GM21390 (cell line): ENCODE data around the gene UBE2L5.

Experiments
- ATAC-seq: cut with Tn5 transposase; IDR thresholded peaks from one replicate; pipeline ENCODE4 v1.9.1; 2021; ENCODE audit not compliant: unreplicated experiment

The UBE2L5 gene

DNA sequence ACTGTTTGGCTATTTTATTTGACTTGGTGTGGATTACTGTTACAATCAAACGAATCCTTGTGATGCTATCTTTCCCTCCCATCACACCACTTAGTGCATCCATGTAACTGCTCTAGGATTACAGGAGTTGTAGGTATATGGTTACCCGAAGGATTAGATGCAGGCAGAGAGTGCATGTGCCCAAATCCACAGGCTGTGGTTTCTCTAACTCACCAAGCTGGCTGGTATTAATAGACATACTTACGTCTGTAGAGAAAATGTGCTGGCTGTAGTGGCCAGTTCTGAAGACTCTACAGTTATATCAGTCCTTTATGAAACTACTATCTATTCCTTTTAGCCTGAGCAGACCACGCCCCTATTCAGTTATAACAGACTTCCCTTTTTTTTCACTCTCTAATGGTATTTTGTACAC is 44.6 kb downstream of the UBE2L5 start:
- ATAC-seq: no peak

DNA sequence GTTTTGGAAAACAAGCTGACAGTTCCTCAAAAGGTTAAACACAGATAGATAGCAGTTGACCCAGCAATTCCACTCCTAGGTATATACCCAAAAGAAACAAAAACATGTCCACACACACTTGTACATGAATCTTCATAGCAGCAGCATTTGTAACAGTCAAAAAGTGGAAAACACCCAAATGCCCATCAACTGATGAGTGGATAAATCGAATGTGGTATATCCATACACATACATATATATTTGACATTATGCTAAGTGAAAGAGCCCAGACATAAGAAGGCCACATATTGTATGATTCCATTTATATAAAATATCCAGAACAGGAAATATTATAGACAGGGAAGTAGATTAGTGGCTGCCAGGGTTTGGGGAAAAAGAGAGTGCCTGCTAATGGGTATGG is 51.4 kb downstream of the UBE2L5 start:
- no peak for ATAC-seq

DNA sequence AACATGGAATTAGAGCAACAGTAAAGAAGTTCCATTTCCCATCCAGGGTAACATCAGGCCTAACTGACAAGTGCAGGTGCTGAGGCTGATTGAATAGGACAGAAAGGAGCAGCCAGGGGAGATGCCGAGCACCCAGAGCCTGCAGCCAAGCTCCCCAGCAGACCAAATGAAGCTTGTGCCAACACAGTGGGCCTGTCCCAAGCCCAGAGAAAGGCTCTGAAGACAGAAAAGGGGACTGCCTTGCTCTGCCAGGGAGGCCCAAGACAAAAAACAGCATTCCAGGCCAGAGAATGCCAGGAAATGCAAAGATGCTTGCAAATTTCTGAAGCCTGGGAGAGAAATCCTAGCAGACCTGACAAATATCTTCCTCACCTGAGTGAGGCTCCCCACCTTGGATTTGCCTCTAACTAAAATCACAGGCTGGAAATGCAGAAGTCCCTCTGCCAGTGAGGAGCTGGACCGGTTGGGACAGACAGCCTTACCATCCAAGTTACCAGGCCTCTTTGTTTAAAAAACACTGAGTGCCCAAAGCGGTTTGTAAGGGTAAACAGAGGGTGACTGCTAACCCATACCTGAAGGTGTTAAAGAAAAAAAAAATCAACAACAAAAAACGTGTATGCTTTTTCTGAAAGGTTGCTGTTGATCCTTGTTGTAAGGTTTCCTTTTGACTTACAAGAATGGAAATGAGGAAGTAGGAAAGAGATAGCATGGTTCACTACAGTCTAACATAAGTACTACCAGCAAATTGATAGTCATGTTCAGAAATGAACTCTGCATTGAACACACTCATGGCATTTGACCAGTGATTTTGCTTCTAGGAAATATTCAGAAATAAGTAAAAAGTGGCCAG is 55.3 kb downstream of the UBE2L5 start:
- peak; percentile 98 for ATAC-seq
